ENCODE data around the gene EMC9.

The EMC9 gene

GRCh38 chr14:24141097-24141880 is at the start of gene EMC9:
Gene EMC9, minus strand, starts transcription at chr14:24141591. Its CDS starts 287 bp downstream, at chr14:24141304.
- DNase-seq (ENCODE audit: low read depth), result peak; percentile 93

GRCh38 chr14:24190416-24190815 is 49.0 kb upstream of the EMC9 start:
- no peak for DNase-seq (ENCODE audit: low read depth)

- DNase-seq (ENCODE audit: low read depth), result no peak
Observed at GRCh38 chr14:24189460-24189859, 48.1 kb upstream of the EMC9 start.

- DNase-seq (ENCODE audit: low read depth), result no peak
Observed at GRCh38 chr14:24189059-24189375, 47.6 kb upstream of the EMC9 start.

- DNase-seq (ENCODE audit: low read depth), result peak; percentile 79
Observed at GRCh38 chr14:24188251-24189058, 47.1 kb upstream of the EMC9 start, which contains the start of gene IPO4. Gene IPO4, minus strand, starts transcription at chr14:24188816. Its CDS starts 29 bp downstream, at chr14:24188787.

- DNase-seq (ENCODE audit: low read depth), result no peak
Observed at GRCh38 chr14:24187539-24187915, 46.1 kb upstream of the EMC9 start.

- no peak for DNase-seq (ENCODE audit: low read depth)
Observed at GRCh38 chr14:24186831-24187538, 45.6 kb upstream of the EMC9 start.

- no peak for DNase-seq (ENCODE audit: low read depth)
Observed at GRCh38 chr14:24185741-24186140, 44.4 kb upstream of the EMC9 start.

- DNase-seq (ENCODE audit: low read depth), result no peak
Observed at GRCh38 chr14:24185026-24185425, 43.6 kb upstream of the EMC9 start.

GRCh38 chr14:24184104-24184970 is 42.9 kb upstream of the EMC9 start:
- no peak for DNase-seq (ENCODE audit: low read depth)

- DNase-seq (ENCODE audit: low read depth), result no peak
Observed at GRCh38 chr14:24183014-24183481, 41.7 kb upstream of the EMC9 start.

- no peak for DNase-seq (ENCODE audit: low read depth)
Observed at GRCh38 chr14:24182110-24182882, 40.9 kb upstream of the EMC9 start.

- no peak for DNase-seq (ENCODE audit: low read depth)
Observed at GRCh38 chr14:24181371-24182077, 40.1 kb upstream of the EMC9 start.

GRCh38 chr14:24179961-24180796 is 38.8 kb upstream of the EMC9 start:
- DNase-seq (ENCODE audit: low read depth), result peak; percentile 76

- no peak for DNase-seq (ENCODE audit: low read depth)
Observed at GRCh38 chr14:24179294-24179960, 38.0 kb upstream of the EMC9 start.

GRCh38 chr14:24178399-24179178 is 37.2 kb upstream of the EMC9 start:
- DNase-seq (ENCODE audit: low read depth), result no peak

GRCh38 chr14:24177891-24178290 is 36.5 kb upstream of the EMC9 start:
- no peak for DNase-seq (ENCODE audit: low read depth)
